ENCODE results near the gene PIK3R1.
"Not testable (repeated sequence)": the region's sequence is repeated elsewhere in the genome, so short reads cannot be mapped to it uniquely, and the experiment has no call there.

PIK3R1 gene

DNA sequence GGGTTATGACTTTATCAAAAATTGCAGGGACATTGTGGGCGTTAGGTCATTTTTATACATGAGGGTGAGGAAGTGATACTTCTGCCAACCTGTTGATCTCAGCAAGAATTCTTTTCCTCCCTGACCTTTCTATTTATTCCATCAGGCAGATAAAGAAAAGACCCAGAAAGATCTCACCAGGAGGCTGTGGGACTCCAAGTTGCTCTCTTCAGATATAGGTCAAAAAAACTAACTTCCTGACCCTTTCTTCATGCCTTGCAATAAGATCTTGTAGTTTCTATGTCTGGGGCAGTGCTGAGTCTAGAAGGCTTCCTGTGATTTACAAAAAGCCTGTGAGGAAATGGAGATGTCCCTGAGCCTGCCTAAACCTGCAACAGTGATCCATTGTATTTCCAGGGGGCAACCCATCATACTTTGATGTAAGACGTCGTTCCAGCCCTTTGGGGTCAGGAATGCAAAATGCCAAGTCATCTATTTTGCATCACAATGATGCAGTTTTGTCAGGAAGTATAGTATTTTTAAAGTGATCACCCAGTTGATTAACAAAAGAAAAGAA lies 22.0 kb upstream of the PIK3R1 start:
- DNase-seq (ENCODE audit: low read depth in 3 of 3), result no peak

GRCh38 chr5:68194386-68194785 lies 21.2 kb upstream of the PIK3R1 start:
- no peak for DNase-seq (ENCODE audit: low read depth in 3 of 3)

DNA sequence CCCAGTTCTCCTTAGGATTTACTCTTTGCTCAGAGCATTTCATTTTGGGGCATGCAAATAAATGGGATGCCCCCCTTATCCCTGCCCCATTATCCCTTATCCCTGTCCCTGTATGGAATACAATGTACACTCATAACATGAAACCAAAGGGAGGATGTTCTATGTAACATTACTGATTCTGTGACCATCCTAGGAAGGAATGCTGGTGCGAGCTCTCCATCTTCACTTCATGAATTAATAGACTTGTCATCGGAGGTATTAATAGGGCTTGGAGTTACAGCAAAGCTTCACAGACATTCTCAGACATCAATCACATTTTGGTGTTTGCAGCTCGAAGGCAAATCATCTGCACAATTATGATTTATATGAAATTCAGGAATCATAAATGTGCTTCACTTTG lies 20.4 kb upstream of the PIK3R1 start:
- no peak for DNase-seq (ENCODE audit: low read depth in 3 of 3)

GRCh38 chr5:68196876-68197275 lies 18.7 kb upstream of the PIK3R1 start:
- DNase-seq (ENCODE audit: low read depth in 3 of 3), result no peak

DNA sequence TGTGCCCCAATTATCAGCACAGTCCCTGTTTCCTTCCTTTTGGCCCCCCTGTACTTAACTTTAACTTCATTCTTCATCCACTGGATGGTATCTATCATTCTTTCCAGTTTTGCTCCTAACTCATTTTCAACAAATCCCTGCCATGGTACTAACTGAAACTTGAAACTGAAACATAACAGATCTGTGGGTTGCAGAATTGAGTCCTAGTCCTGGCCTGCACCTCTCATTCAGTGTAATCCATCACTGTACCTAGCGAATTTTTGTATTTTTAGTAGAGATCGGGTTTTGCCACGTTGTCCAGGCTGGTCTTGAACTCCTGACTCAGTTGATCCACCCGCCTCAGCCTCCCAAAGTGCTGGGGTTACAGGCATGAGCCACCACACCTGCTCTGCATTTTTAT lies 15.3 kb upstream of the PIK3R1 start:
- DNase-seq (ENCODE audit: low read depth in 3 of 3), result no peak

- DNase-seq (ENCODE audit: low read depth in 3 of 3), result not testable (repeated sequence)
Observed at GRCh38 chr5:68210654-68211053, 4.9 kb upstream of the PIK3R1 start.

- no peak for DNase-seq (ENCODE audit: low read depth in 3 of 3)
Observed at GRCh38 chr5:68214482-68215207, 911 bp upstream of the PIK3R1 start.

- DNase-seq (ENCODE audit: low read depth in 3 of 3), result no peak
Observed at GRCh38 chr5:68215898-68216244, 315 bp downstream of the PIK3R1 start.

DNA sequence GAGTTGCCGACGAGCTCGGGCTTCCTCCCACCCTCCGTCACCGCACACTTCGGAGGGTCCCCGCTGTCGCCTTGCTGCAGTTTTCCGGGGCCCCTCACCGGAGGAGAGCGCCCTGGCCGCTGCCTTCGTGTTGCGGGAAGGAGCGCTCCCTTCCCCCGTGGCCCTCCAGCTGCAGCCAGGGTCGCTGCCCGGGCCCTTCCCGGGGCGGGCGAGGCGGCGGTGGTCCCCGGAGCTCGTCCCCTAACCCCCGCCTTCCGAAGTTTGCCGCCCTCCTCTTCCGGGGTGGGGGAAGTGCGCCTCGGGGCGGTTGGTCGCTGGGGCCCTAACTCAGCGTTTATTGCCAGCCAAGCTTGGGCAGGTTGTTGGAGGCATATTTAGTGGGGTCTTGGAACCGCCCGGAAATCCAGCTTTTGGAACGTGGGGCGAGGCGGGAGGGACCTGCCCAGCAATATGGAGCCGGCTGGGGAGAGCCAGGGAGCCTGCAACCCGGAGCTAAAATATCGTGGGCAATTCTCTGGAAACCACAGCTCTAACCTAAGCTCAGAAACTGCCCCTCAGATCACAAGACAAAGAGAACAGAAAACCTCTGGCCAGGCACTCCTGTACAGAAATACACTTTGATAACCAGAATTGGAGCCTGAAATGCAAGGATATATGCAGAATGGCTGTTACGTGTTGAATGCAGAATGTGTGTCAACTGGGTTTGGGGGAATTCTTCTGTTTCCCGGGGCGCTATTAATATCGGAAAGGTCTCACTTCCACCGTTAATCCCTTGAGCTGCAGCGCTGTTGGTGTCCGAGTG lies 890 bp downstream of the PIK3R1 start:
- peak; percentile 11 to 55 (median 31) for DNase-seq (ENCODE audit: low read depth in 3 of 3)

DNA sequence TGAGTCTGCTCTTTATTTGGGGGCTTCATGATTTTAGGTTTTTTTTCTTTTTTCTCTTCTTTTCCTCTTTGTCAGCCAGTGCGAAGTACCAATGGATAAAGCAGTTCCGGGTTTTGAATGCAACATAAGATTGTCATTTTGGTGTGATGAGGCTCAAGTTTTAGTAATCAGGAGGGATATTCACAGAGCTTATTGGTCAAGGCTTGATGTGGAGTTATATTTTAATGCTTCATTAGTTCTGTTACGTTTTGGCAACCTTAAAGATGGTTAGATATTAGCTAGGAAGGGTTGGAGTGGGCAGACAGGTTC lies 1.4 kb downstream of the PIK3R1 start:
- no peak for DNase-seq (ENCODE audit: low read depth in 3 of 3)

GRCh38 chr5:68217528-68217927 lies 2.0 kb downstream of the PIK3R1 start:
- no peak for DNase-seq (ENCODE audit: low read depth in 3 of 3)

DNA sequence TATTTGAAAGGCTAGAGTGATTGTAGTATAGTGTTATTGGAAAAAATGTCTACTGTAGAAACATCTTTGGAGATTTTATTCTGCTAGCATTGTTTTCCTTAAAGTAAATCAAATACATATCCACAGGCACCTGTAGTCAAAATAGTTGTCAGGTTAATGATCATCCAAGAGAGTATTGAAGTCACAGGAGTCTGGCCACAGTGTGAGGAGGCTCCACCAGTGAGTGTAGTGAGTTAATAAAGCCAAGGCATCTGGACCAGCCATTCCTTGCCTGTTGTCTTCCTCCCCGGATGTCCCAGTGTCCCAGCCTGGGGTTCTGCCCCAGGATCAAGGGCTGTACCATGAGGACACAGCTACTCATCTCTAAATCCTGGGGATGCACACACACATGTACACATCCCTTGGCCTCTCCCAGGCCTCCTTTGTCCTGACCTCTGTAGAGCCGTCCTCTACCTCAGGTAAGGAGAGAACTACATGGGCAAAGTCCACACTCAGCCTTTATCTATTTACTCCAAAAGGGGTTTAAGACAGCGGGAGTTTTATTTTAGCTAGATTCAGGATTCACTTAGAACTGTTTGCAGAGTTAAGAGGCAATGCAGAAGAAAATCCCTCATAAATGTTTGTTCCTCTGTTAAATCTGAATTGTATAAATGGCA lies 3.7 kb downstream of the PIK3R1 start:
- DNase-seq (ENCODE audit: low read depth in 3 of 3), result no peak

- DNase-seq (ENCODE audit: low read depth in 3 of 3), result no peak
Observed at GRCh38 chr5:68220260-68220659, 4.7 kb downstream of the PIK3R1 start.

GRCh38 chr5:68220914-68221313 lies 5.4 kb downstream of the PIK3R1 start:
- DNase-seq (ENCODE audit: low read depth in 3 of 3), result no peak

DNA sequence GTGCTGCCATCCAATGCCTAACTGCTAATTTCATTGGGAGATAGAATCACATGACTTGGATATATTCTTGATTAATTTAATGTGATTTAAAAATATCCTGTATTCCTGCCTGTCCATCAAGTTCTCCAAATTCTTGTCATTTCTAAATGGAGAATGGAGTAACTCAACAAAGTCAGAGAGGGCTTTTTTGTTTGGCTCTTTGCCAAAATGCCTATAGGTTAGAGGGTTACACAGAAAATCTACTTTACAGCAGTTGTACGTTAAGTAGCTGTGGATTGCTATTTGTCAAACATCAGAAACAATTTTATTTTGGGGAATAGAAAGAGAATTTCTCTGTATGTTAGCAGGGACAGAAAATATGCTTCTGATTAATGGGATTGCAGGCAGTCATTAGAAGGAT lies 5.9 kb downstream of the PIK3R1 start:
- no peak for DNase-seq (ENCODE audit: low read depth in 3 of 3)

DNA sequence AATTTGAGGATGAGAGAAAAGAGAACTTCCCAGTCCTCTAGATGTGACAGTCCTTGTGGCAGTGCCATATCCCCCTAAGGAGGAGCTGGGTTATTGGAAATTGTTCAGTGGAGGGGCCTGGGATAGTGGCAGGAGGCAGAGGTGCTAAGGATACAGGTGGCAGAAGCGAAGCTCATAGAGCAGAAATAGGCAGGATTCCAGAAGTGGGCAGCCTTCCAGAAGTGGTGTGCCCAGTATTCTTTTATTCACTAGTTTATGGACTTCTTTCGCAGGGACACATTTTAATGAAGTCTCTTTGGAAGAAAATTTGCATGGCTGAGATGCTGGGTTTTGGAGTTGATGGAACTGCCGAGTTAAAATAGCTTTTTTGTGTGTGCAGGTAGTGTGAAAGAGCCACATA lies 6.8 kb downstream of the PIK3R1 start:
- no peak for DNase-seq (ENCODE audit: low read depth in 3 of 3)

DNA sequence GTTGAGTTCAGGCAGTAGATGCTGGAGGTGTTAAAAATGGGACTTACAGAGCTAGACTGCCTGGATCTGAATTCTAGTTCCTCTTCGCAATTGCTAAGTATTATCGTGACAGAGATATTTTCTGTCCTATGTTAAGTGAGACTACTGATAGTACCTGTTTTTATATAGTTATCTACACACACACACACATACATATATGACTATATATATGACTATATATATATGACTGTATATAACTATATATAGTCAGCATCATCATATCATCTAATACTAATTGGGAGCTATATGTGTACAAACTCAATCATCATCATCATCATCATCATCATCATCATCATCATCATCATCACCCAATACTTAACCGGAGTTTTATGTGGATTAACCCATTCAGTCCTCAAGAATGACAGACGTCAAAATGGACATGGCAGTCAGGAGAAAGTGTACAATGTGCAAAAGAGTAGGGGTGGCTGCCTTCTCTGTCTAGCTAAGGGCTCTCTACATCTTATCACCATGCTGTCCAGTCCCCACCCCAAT lies 7.3 kb downstream of the PIK3R1 start:
- no peak for DNase-seq (ENCODE audit: low read depth in 3 of 3)

- DNase-seq (ENCODE audit: low read depth in 3 of 3), result no peak
Observed at GRCh38 chr5:68223904-68224303, 8.3 kb downstream of the PIK3R1 start.

- no peak for DNase-seq (ENCODE audit: low read depth in 3 of 3)
Observed at GRCh38 chr5:68224509-68225187, 9.1 kb downstream of the PIK3R1 start.

DNA sequence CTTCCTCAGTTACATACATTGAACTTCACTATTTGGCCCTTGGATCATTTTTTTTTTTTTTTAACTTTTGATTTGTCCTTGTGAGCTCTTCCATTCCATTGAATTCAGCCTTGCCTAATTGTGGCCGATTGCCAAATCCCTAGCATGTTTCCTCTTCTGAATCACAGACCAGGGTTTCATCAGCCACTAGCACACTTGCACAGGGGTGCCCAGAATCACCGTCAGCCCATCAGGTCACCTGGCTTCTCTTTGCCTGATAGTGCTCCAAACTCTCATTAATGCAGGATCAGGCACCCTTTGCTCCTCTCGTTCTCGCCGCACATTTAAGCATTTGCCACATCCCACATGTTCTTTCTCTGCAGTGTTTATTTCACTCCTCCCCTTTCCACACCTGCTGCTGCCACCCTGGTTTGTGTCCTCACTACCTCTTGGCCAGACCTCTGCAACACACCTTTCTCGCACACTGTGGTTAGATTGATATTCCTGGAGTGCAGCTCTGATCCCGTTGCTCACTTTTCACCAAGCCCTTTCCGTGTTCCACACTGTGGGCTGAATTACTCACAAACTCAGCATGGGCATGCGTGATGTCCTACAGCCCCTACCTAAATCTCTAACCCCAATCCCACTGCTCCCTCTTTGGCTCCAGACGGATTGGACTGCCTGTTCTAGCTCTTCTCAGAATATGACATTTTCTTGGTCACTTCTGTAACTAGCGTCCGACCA lies 9.8 kb downstream of the PIK3R1 start:
- no peak for DNase-seq (ENCODE audit: low read depth in 3 of 3)

DNA sequence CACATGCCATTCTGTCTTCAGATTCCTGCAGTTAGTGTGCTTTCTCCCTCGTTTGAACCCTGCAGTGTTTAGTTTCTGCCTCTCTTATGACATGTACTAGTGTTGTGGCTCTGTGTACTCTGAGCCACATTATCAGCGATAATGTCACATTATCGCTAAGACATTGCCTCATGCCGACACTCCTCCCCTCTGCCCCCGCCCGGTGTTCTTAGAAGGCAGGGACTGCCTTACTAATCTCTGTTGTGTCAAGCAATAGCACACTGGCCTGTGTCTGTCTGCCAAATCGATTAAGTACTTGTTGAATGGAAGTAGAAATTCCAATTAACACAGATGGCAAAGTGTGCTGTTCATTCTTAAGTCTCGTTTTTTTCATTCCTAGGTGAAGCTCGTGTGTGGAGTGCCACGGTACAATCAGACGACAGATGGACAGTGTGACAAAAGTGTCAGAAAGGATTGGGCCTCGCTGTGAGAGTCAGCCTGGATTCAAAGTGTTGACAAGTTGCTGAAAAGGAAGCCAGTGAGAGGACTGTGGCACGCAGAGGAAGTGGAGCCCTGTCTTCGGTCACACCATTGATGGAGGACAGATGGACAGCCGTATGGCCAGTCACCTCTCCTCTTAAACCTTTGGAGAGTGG lies 10.5 kb downstream of the PIK3R1 start:
- no peak for DNase-seq (ENCODE audit: low read depth in 3 of 3)
